Pancreas (tissue), 10 donors: ENCODE data around the gene KLF16. TPM values are rescaled to one million over a fixed set of nuclear protein-coding genes. Genes with fewer than 3 reads are reported as not detected.
"Not testable (repeated sequence)": the region's sequence is repeated elsewhere in the genome, so short reads cannot be mapped to it uniquely, and the experiment has no call there.

Experiments used
- ATAC-seq, 4 donors: fragments of 200-7000 bp; cut with Tn5 transposase; one replicate each; pipeline versions ENCODE4 v1.8.0 to v1.9.1; 2020; ENCODE audit warnings: mild to moderate bottlenecking in 4 of 4, moderate library complexity in 4 of 4
- DNase-seq, 6 donors: peaks; one replicate each; pipeline ENCODE4 v3.0.0-alpha.2; 2020
- FAIRE-seq: peaks from 2 replicates; lab custom pipeline; 2012; peaks lifted over from hg19 to GRCh38; lab: Jason Lieb, UNC
- H3K27ac ChIP-seq, 4 donors: fragments of 200-600 bp; sonication (generic); 1 replicate in 3 of 4; 2 replicates in 1 of 4; pipeline versions ENCODE4 v1.5.0 to v1.8.0; 2020
- H3K27me3 ChIP-seq, 4 donors: fragments of 200-600 bp; one replicate each; pipeline ENCODE4 v1.8.0; 2021
- H3K36me3 ChIP-seq, 3 donors: fragments of 200-600 bp; sonication (generic) in 1 of 3; one replicate each; pipeline versions ENCODE4 v1.5.0 to v1.8.0; 2020 to 2021
- H3K4me1 ChIP-seq, 3 donors: fragments of 200-600 bp; one replicate each; pipeline ENCODE4 v1.8.0; 2021
- H3K4me3 ChIP-seq, 4 donors: fragments of 200-600 bp; sonication (generic) in 2 of 4; one replicate each; pipeline versions ENCODE4 v1.5.0 to v1.8.0; 2020 to 2021
- H3K9me3 ChIP-seq, 4 donors: fragments of 200-600 bp; one replicate each; pipeline ENCODE4 v1.8.0; 2021
- WGBS, 2 donors: extraction: QIAGEN DNeasy Blood & Tissue Kit; methylation state at CpG; one replicate each; pipeline ENCODE4 v1.1.7; 2013; 5-methylcytosine and 5-hydroxymethylcytosine counted together
- intact Hi-C, 3 donors: fragments of 100-400 bp; cut with DNase I; formaldehyde crosslinking; loops; one replicate each; pipeline versions ENCODE4 v1.11.1 to v1.14.2; 2022
- polyA plus RNA-seq, 2 donors: library from polyadenylated mRNA; stranded (reverse); fragments of 200-250 nt; gene quantifications; one replicate each; pipeline ENCODE4 v1.2.3, GENCODE V29; 2013
- total RNA-seq, 6 donors: library from RNA; stranded (reverse); fragmentation: NEBNext Ultra II Directional in 4 of 6; extraction: Animal tissue kit (Norgen Biotek cat#: 25700) in 4 of 6; gene quantifications; one replicate each; pipeline versions ENCODE4 v1.2.1 to v1.2.4, GENCODE V29; 2021 to 2023
- TF ChIP-seq, protein P1 (sequence below), 4 donors: fragments of 200-600 bp; sonication (generic) in 3 of 4; IDR thresholded peaks; one replicate each; pipeline versions ENCODE4 v1.5.0 to v1.8.0; 2021; ENCODE audit warnings: antibody characterized with exemption in 4 of 4
- donor health status: healthy with polysubstance abuse.
- donor health status: DM: no; HTN: no; CAD: no; lungs with moderate emphysema.
- donor health status: DM: no; HTN: no; CAD: no.
- donor health status: control.
- donor health status: control.
- donor health status: Bipolar disorder and iron deficiency.
- donor health status: DM: yes; HTN: yes; CAD: no.
- donor health status: DM: no; HTN: no; CAD: no.
- donor health status: DM: no; HTN: no; CAD: no.
- donor health status: DM: yes; HTN: yes; CAD: no.

Gene KLF16
- total and polyA plus RNA-seq, 8 donors, result 4.3 to 10.4 (median 7.5) TPM

DNA sequence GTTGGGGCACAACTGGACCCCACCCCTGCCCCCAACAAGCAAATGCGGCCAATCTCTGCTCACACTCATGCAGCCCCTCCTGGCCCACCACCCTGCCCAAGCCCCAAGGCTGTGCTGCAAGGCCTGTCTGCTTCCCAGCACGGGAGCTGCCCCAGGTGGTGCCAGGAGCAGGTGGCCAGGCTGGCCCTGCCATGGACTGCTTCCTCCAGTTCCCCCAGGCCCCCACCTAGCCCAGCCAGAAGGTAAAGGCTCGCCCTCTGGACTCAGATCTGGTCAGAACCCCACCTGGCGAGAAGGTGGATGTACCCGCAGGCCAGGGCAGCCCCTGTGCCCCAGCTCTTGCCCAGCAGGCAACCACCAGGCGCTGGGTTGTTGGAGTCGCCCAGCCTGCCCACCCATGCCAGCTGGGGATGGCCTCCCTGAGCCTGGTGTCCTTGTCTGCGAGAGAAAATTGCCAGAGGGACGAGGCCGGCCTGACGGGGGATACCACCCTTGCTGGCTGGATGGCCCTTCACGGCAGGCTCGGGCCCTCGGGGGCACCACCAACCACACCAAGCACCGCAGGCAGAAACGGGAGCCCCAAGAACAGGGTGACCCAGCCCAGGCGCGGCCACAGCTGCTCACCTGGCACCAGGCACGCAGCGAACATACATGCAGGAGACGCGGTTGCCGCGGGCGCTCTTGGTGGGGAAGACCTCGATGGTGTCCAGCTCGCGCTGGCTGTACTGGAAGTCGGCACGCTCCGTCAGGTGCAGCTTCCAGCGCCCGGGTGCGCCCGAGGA lies 17.4 kb upstream of the KLF16 start:
- intact Hi-C loops, result no loop called here
- peaks cover 0 to 18% (median 10%) of the 10 kb centered on the region in 3 donors for H3K4me1 ChIP-seq
- no peak for FAIRE-seq
- H3K27me3 ChIP-seq, result no peaks in the 10 kb centered on the region
- peaks cover 0 to 5% (median 0%) of the 10 kb centered on the region in 3 donors for H3K36me3 ChIP-seq
- TF ChIP-seq, protein P1, sequence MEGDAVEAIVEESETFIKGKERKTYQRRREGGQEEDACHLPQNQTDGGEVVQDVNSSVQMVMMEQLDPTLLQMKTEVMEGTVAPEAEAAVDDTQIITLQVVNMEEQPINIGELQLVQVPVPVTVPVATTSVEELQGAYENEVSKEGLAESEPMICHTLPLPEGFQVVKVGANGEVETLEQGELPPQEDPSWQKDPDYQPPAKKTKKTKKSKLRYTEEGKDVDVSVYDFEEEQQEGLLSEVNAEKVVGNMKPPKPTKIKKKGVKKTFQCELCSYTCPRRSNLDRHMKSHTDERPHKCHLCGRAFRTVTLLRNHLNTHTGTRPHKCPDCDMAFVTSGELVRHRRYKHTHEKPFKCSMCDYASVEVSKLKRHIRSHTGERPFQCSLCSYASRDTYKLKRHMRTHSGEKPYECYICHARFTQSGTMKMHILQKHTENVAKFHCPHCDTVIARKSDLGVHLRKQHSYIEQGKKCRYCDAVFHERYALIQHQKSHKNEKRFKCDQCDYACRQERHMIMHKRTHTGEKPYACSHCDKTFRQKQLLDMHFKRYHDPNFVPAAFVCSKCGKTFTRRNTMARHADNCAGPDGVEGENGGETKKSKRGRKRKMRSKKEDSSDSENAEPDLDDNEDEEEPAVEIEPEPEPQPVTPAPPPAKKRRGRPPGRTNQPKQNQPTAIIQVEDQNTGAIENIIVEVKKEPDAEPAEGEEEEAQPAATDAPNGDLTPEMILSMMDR (IDR thresholded peaks at IDR 0.05), result no peak
- no peak overlapping the region for H3K4me3 ChIP-seq
- no peaks in the 10 kb centered on the region for H3K9me3 ChIP-seq
- WGBS, 2 donors, result 88 to 91% methylated on average over 19 to 34 of the region's 35 CpGs
- DNase-seq, result peak in 1 of 6 donors; percentile 80
- ATAC-seq, result no peak
- no peak overlapping the region for H3K27ac ChIP-seq

DNA sequence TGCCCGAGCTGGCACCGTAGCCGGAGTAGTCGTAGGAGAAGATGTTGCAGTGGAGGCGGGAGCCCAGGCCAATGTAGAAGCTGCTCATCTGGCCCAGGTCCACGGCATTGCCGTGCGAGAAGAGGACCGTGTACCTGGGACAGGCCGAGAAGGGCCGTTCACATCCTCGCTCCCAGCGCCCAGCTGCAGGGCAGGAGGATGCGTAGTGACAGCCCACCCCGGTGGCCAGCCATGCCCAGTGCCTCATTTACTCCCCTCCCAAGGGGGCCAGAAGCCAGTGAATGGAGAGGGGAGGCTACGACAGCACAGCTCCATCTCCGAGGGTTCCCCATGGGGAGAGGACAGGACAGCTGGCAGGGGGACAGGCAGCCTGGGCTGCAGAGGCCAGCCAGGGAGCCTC lies 16.6 kb upstream of the KLF16 start:
- H3K4me3 ChIP-seq, H3K27me3 ChIP-seq, H3K36me3 ChIP-seq, H3K9me3 ChIP-seq, H3K27ac ChIP-seq, ATAC-seq, FAIRE-seq, intact Hi-C loops: not testable (repeated sequence)
- 85 to 87% methylated on average over 13 to 17 of the region's 17 CpGs for WGBS, 2 donors
- DNase-seq, result peak in 1 of 6 donors; percentile 74
- peaks cover 0 to 18% (median 10%) of the 10 kb centered on the region in 3 donors for H3K4me1 ChIP-seq

DNA sequence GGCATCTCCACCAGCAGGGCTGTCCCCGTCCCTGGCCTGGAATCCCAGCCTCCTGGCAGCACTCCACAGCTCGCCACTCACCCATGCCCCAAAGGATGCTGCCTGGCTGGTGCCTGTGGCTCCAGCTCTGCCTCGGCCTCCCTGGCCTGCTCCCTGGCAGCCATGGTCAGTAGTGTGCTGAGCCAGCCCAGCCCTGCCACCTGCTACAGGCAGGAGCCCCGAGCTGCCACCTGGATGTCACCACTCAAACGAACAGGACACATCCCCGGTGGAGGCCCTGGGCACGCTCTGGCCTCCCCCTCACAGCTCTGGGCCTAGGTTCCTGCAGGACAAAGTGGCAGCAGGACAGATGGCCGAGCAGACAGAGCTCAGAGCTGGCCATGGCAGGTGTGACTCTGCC lies 15.2 kb upstream of the KLF16 start:
- H3K36me3 ChIP-seq, H3K27me3 ChIP-seq, H3K9me3 ChIP-seq, H3K4me3 ChIP-seq, intact Hi-C loops, H3K27ac ChIP-seq, FAIRE-seq, DNase-seq, ATAC-seq: not testable (repeated sequence)
- peaks cover 7 to 23% (median 10%) of the 10 kb centered on the region in 3 donors for H3K4me1 ChIP-seq
- WGBS, 2 donors, result 76 to 80% methylated on average over 7 to 8 of the region's 8 CpGs

DNA sequence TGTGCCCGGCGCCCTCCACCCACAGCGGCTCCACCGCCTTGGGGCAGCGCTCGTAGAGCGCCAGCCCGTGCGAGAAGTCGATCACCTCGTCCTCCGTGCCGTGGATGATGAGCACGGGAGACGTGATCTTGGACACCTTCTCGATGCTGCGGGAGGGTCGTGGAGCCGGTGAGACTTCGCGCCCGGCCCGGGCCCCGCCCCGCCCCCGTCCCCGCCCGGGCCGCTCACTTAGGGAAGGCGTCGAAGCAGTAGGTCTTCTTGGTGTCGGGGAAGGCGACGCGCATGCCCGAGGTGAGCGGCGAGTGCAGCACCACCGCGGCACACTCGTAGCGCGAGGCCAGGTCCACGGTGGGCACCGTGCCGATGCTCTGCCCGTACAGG lies 13.9 kb upstream of the KLF16 start:
- H3K4me3 ChIP-seq, H3K27me3 ChIP-seq, FAIRE-seq, ATAC-seq, H3K36me3 ChIP-seq, H3K27ac ChIP-seq, H3K9me3 ChIP-seq, DNase-seq, intact Hi-C loops: not testable (repeated sequence)
- H3K4me1 ChIP-seq, result peaks cover 10 to 25% (median 16%) of the 10 kb centered on the region in 3 donors
- WGBS, 2 donors, result 79% methylated on average over 31 to 38 of the region's 47 CpGs

DNA sequence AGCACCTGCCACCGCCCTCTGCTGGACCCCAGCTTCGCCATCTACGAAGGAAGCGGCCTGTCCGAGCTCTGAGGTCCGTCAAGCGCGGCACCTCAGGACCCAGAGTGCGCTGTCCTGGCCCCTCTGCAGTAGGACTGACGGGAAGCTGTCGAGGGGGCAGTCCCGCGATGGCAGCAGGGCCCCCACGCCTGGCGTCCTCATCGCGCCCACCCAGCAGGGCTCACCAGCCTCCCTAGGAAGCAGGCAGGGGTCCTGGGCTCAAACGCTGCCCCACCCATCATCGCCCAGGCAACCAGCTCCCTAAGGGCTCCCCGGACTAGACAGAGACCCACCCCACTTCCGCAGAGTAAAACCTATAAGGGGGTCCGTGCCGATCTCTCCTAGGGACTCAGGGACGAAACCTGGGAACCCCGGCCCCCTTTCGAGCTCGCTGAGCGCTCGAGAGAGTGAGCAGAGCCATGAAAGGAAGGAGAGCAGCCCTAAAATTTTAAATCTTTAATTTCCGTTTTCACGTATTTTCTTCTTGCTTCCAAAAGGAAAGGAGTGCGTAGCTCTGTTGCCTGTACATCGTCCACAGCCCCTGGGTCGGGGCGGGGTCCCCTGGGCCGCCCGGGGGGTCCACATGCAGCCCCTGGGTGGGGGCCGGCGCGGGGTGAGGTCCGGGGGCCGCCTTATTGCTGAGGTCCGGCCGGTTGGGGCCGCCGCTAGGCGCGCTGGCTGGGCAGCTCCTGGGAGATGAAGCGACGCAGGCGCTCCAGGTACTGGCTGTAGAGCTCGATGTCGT lies 13.3 kb upstream of the KLF16 start:
- Histone ChIP-seq H3K27ac (peak overlapping the region; percentile 88 to 95 (median 93)), H3K4me3 (peak overlapping the region; percentile 78 to 99 (median 97)), H3K4me1 (peaks cover 11 to 25% (median 16%) of the 10 kb centered on the region in 3 donors)
- FAIRE-seq, intact Hi-C loops, H3K36me3 ChIP-seq, H3K9me3 ChIP-seq, H3K27me3 ChIP-seq: not testable (repeated sequence)
- ATAC-seq, result peak in 2 of 4 donors; percentile 4 to 6
- 49 to 53% methylated on average over 39 to 47 of the region's 53 CpGs for WGBS, 2 donors
- peak in 3 of 6 donors; percentile 36 to 67 (median 54) for DNase-seq

DNA sequence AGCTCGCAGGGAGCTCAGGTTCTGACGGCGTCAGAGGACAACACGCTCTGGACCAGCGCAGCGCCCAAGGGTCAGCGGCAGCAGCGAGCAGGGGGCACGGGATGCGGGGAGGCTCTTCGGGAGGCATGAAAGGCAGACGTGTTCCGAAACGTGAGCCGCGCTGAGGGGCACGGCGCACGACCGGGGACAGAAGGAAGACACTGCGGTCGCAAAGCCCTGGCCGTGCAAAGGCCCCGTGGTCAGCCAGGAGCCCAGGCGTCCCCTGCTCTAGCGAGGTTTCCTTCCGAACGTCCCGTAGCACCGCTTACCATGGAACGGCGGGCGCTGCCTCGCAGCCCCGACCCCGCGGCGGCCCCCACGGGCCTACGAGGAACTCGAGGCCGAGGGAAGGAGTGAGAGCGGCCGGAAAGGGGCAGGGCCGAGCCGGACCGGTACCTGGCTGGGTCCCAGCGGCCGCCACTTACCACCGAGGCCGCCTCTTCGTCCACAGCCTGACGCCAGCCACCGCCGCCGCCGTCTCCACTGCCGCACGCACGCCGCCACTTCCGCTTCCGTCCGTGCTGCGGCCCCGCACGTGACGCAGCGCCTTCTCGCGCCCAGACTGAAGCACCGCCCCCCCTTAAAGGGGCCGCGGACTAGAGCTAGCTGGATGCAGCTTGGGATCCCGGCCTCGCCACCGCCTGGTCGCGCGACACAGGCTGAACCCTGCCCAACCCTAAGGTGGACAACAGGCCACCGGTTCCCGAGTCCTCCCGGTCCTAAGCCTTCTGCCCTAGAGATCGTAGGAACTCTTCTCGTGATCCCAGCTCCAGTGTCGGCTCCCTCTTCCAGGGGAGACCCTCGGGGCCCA lies 12.5 kb upstream of the KLF16 start:
- intact Hi-C loops, result no loop called here
- Histone ChIP-seq H3K27ac (peak overlapping the region; percentile 88 to 95 (median 93)), H3K36me3 (peaks cover 0 to 5% (median 0%) of the 10 kb centered on the region in 3 donors), H3K4me3 (peak overlapping the region; percentile 78 to 99 (median 97)), H3K27me3 (no peaks in the 10 kb centered on the region), H3K4me1 (peaks cover 19 to 30% (median 22%) of the 10 kb centered on the region in 3 donors), H3K9me3 (no peaks in the 10 kb centered on the region)
- TF ChIP-seq, protein P1 (IDR thresholded peaks at IDR 0.05), result no peak
- peak; percentile 87 to 96 (median 90) for DNase-seq
- no peak for FAIRE-seq
- 1% methylated on average over 68 to 87 of the region's 87 CpGs for WGBS, 2 donors
- peak; percentile 91 to 95 (median 94) for ATAC-seq

DNA sequence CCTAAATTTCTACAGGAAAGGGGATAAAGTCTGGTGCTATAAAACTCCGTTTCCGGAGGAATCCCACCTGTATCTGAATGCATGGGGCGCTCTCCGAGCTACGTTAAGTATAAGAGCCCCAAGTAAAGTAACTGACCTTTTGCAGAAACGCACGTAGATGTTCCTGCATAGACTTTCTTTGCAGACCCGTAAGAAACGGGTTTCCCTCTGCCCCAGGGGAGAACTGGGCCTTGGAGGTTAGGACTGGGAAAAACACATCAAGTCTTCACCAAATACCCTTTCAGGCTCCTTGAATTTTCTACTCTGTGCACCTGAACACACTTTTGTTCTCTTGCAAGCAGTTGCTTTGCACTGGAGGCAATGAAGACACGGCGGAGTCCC lies 11.9 kb upstream of the KLF16 start:
- DNase-seq, H3K27me3 ChIP-seq, H3K9me3 ChIP-seq, H3K36me3 ChIP-seq, FAIRE-seq, intact Hi-C loops: not testable (repeated sequence)
- H3K4me1 ChIP-seq, result peaks cover 19 to 31% (median 22%) of the 10 kb centered on the region in 3 donors
- ATAC-seq, result peak; percentile 1 to 4 (median 1)
- WGBS, 2 donors, result 0 to 2% methylated on average over 11 of the region's 11 CpGs
- H3K27ac ChIP-seq, result peak overlapping the region; percentile 88 to 95 (median 93)
- H3K4me3 ChIP-seq, result peak overlapping the region; percentile 78 to 99 (median 97)
